Measurements from ENCODE around the gene RHBDF2.

GRCh38 chr17:76537578-76538280 is 36.5 kb upstream of the RHBDF2 start, which contains the start of gene CYGB:
- no peak for TF ChIP-seq FOXM1 (IDR thresholded peaks at IDR 0.05; ENCODE audit: borderline replicate concordance)
- no peak for TF ChIP-seq SP1 (IDR thresholded peaks at IDR 0.05)
- no peak for TF ChIP-seq SUZ12 (IDR thresholded peaks at IDR 0.05)
- TF ChIP-seq ELF4 (IDR thresholded peaks at IDR 0.05) = no peak
- no peak for TF ChIP-seq BHLHE40 (IDR thresholded peaks at IDR 0.05; ENCODE audit: borderline replicate concordance)
- TF ChIP-seq FOXK2 (IDR thresholded peaks at IDR 0.05) = no peak
- TF ChIP-seq LEF1 (IDR thresholded peaks at IDR 0.05; ENCODE audit: borderline replicate concordance) = no peak
- no peak for TF ChIP-seq PKNOX1 (IDR thresholded peaks at IDR 0.05)
- TF ChIP-seq CTBP1 (IDR thresholded peaks at IDR 0.05; ENCODE audit: borderline replicate concordance) = no peak
- no peak for TF ChIP-seq NFRKB (IDR thresholded peaks at IDR 0.05)
- no peak for TF ChIP-seq TARDBP (IDR thresholded peaks at IDR 0.05)
- TF ChIP-seq HDGF (IDR thresholded peaks at IDR 0.05; ENCODE audit: borderline replicate concordance) = no peak
- TF ChIP-seq L3MBTL2 (conservative IDR thresholded peaks at IDR 0.05) = no peak
- TF ChIP-seq ZNF384 (IDR thresholded peaks at IDR 0.05) = no peak
